GM19328 (cell line): ENCODE results near the gene ANG.
A peak's percentile ranks its signal among the peaks of the same experiment; 100 is the strongest.

ENCODE experiments used
- ATAC-seq: cut with Tn5 transposase; IDR thresholded peaks from one replicate; pipeline ENCODE4 v1.9.1; 2021; ENCODE audit warnings: mild to moderate bottlenecking, moderate library complexity; ENCODE audit not compliant: unreplicated experiment

The ANG gene

GRCh38 chr14:20675669-20676068 is 12.9 kb upstream of the ANG start:
- no peak for ATAC-seq

GRCh38 chr14:20676072-20676471 is 12.5 kb upstream of the ANG start:
- ATAC-seq, result no peak

- ATAC-seq, result no peak
Observed at GRCh38 chr14:20679907-20680306, 8.7 kb upstream of the ANG start.

GRCh38 chr14:20680363-20680762 is 8.2 kb upstream of the ANG start:
- no peak for ATAC-seq

GRCh38 chr14:20680843-20681347 is 7.7 kb upstream of the ANG start:
- no peak for ATAC-seq

GRCh38 chr14:20681348-20682126 is 7.0 kb upstream of the ANG start:
- no peak for ATAC-seq

GRCh38 chr14:20682127-20682434 is 6.5 kb upstream of the ANG start:
- no peak for ATAC-seq

- peak; percentile 43 for ATAC-seq
Observed at GRCh38 chr14:20682435-20683124, 6.0 kb upstream of the ANG start.

GRCh38 chr14:20683125-20683890 is 5.3 kb upstream of the ANG start:
- ATAC-seq, result peak; percentile 29

GRCh38 chr14:20683891-20684661 is 4.5 kb upstream of the ANG start, which contains the start of gene RNASE4:
TSS of gene RNASE4 (plus strand) at chr14:20684560. CDS start at chr14:20699372, 14,812 bp downstream.
- ATAC-seq, result no peak

- ATAC-seq, result no peak
Observed at GRCh38 chr14:20684662-20685456, 3.7 kb upstream of the ANG start.

- no peak for ATAC-seq
Observed at GRCh38 chr14:20686386-20687143, 2.0 kb upstream of the ANG start.

GRCh38 chr14:20687362-20688166 is 1.0 kb upstream of the ANG start:
- no peak for ATAC-seq

- no peak for ATAC-seq
Observed at GRCh38 chr14:20690848-20691640, 2.5 kb downstream of the ANG start.

- ATAC-seq, result no peak
Observed at GRCh38 chr14:20692116-20692751, 3.7 kb downstream of the ANG start.

- ATAC-seq, result no peak
Observed at GRCh38 chr14:20696764-20697163, 8.2 kb downstream of the ANG start.
